Trophoblast cell (in vitro differentiated cells and primary cell): Measurements from ENCODE around the gene FRY.

Source experiments
- DNase-seq, 2 donors: peaks; one replicate each; pipeline ENCODE4 v3.0.0-alpha.2; 2016
- H2AFZ ChIP-seq: 2 replicates; pipeline ENCODE4 v1.6.1; 2013; ENCODE audit warnings: low read length, moderate library complexity, mild to moderate bottlenecking; ENCODE audit not compliant: insufficient read depth, poor library complexity
- H2AK5ac ChIP-seq: 2 replicates; pipeline ENCODE4 v1.6.1; 2013; ENCODE audit warnings: mild to moderate bottlenecking, low read length
- H2BK120ac ChIP-seq: 2 replicates; pipeline ENCODE4 v1.6.1; 2013; ENCODE audit warnings: low read length, mild to moderate bottlenecking, moderate library complexity; ENCODE audit not compliant: insufficient read depth, poor library complexity
- H2BK12ac ChIP-seq: 2 replicates; pipeline ENCODE4 v1.6.1; 2013; ENCODE audit warnings: mild to moderate bottlenecking, low read length, moderate library complexity
- H2BK5ac ChIP-seq: 2 replicates; pipeline ENCODE4 v1.6.1; 2013; ENCODE audit warnings: low read length, low read depth, moderate library complexity, mild to moderate bottlenecking; ENCODE audit not compliant: poor library complexity
- H3K14ac ChIP-seq: 2 replicates; pipeline ENCODE4 v1.6.1; 2013; ENCODE audit warnings: mild to moderate bottlenecking, low read length
- H3K18ac ChIP-seq: 2 replicates; pipeline ENCODE4 v1.6.1; 2013; ENCODE audit warnings: mild to moderate bottlenecking, low read length
- H3K23ac ChIP-seq: 2 replicates; pipeline ENCODE4 v1.6.1; 2013; ENCODE audit warnings: low read length
- H3K27ac ChIP-seq: 2 replicates; pipeline ENCODE4 v1.5.1; 2013; ENCODE audit warnings: low read depth, mild to moderate bottlenecking, inconsistent platforms, low read length, moderate library complexity
- H3K27me3 ChIP-seq: 2 replicates; pipeline ENCODE4 v1.6.1; 2013; ENCODE audit warnings: inconsistent platforms, mild to moderate bottlenecking, low read length, moderate library complexity; ENCODE audit not compliant: insufficient read depth
- H3K36me3 ChIP-seq, 2 experiments: 1 replicate in 1 of 2; 2 replicates in 1 of 2; pipeline ENCODE4 v1.6.1; 2013; ENCODE audit warnings: low read length in 2 of 2, mild to moderate bottlenecking in 2 of 2, moderate library complexity in 1 of 2; ENCODE audit not compliant: insufficient read depth in 2 of 2, control insufficient read depth in 1 of 2
- H3K4ac ChIP-seq: 2 replicates; pipeline ENCODE4 v1.6.1; 2013; ENCODE audit warnings: low read depth, mild to moderate bottlenecking, low read length, moderate library complexity
- H3K4me1 ChIP-seq, 2 experiments: 1 replicate in 1 of 2; 2 replicates in 1 of 2; pipeline ENCODE4 v1.6.1; 2013; ENCODE audit warnings: low read length in 2 of 2, mild to moderate bottlenecking in 2 of 2, moderate library complexity in 1 of 2; ENCODE audit not compliant: insufficient read depth in 2 of 2, control insufficient read depth in 1 of 2
- H3K4me2 ChIP-seq: 2 replicates; pipeline ENCODE4 v1.6.1; 2013; ENCODE audit warnings: inconsistent platforms, mild to moderate bottlenecking, low read length, moderate library complexity
- H3K4me3 ChIP-seq: 2 replicates; pipeline ENCODE4 v1.5.1; 2013; ENCODE audit warnings: mild to moderate bottlenecking, low read depth, low read length, inconsistent platforms
- H3K79me1 ChIP-seq: one replicate; pipeline ENCODE4 v1.6.1; 2013; ENCODE audit warnings: low read length
- H3K79me2 ChIP-seq: 2 replicates; pipeline ENCODE4 v1.6.1; 2013; ENCODE audit warnings: low read length, mild to moderate bottlenecking; ENCODE audit not compliant: control insufficient read depth, insufficient read depth, poor library complexity
- H3K9ac ChIP-seq: 2 replicates; pipeline ENCODE4 v1.6.1; 2013; ENCODE audit warnings: mild to moderate bottlenecking, low read length
- H3K9me3 ChIP-seq: 2 replicates; pipeline ENCODE4 v1.6.1; 2013; ENCODE audit warnings: low read depth, mild to moderate bottlenecking, control low read depth, inconsistent platforms, low read length; ENCODE audit not compliant: insufficient read depth
- H4K12ac ChIP-seq: 2 replicates; pipeline ENCODE4 v1.6.1; 2013; ENCODE audit warnings: low read depth, mild to moderate bottlenecking, low read length, moderate library complexity
- H4K8ac ChIP-seq: 2 replicates; pipeline ENCODE4 v1.6.1; 2013; ENCODE audit warnings: low read depth, mild to moderate bottlenecking, low read length, moderate library complexity
- H4K91ac ChIP-seq: one replicate; pipeline ENCODE4 v1.6.1; 2013; ENCODE audit warnings: low read depth, mild to moderate bottlenecking, low read length, moderate library complexity
- WGBS: extraction: QIAGEN DNeasy Blood & Tissue Kit; methylation state at CpG from one replicate; pipeline ENCODE4 v1.1.7; 2013; ENCODE audit warnings: missing lambda C conversion rate; ENCODE audit not compliant: insufficient read length, insufficient coverage; ENCODE audit errors: extremely low coverage; 5-methylcytosine and 5-hydroxymethylcytosine counted together

FRY gene

GRCh38 chr13:32254916-32255723 is 223.5 kb downstream of the FRY start:
- no peak overlapping the region for H3K4ac ChIP-seq
- H4K8ac ChIP-seq = no peak overlapping the region
- no peaks in the 10 kb centered on the region for H3K4me1 ChIP-seq
- no peak overlapping the region for H3K14ac ChIP-seq
- no peak overlapping the region for H3K23ac ChIP-seq
- H2AK5ac ChIP-seq = no peak overlapping the region
- no peak overlapping the region for H4K12ac ChIP-seq
- H4K91ac ChIP-seq = no peak overlapping the region
- no peak overlapping the region for H3K4me2 ChIP-seq
- no peak for DNase-seq
- no peak overlapping the region for H3K4me3 ChIP-seq
- H3K9ac ChIP-seq = no peak overlapping the region
- no peak overlapping the region for H2AFZ ChIP-seq
- WGBS = no CpG with 5 or more reads among the region's 10 CpGs
- no peaks in the 10 kb centered on the region for H3K79me1 ChIP-seq
- H3K27ac ChIP-seq = no peak overlapping the region
- peaks cover 2% of the 10 kb centered on the region for H3K9me3 ChIP-seq
- no peak overlapping the region for H3K18ac ChIP-seq
- H3K36me3 ChIP-seq = no peaks in the 10 kb centered on the region
- no peak overlapping the region for H2BK12ac ChIP-seq
- H2BK120ac ChIP-seq = no peak overlapping the region
- H3K79me2 ChIP-seq = no peaks in the 10 kb centered on the region
- no peak overlapping the region for H2BK5ac ChIP-seq
- H3K27me3 ChIP-seq = no peaks in the 10 kb centered on the region

DNA sequence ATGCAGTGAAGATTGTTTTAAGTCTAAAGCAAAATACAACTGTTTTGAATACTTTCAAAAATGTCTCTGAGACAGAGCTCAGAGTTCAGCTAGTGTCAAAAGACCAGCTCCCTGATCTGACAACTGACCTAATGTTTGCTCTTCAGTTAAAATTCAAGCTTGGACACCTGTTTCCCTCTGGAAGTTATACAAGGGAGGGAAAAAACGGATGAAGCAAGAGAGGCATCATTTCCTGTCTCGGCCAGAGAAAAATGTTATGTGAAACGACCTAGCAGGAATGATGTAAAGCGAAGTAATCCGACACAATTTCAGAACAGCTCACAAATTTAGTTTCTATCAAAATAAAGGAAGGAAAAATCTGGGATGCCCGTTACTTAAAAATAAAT is 224.1 kb downstream of the FRY start:
- Histone ChIP-seq H2BK12ac (no peak overlapping the region), H3K18ac (no peak overlapping the region), H3K27ac (no peak overlapping the region), H3K36me3 (no peaks in the 10 kb centered on the region), H2AFZ (no peak overlapping the region), H2BK120ac (no peak overlapping the region), H3K4ac (no peak overlapping the region), H4K8ac (no peak overlapping the region), H3K4me1 (no peaks in the 10 kb centered on the region), H2AK5ac (no peak overlapping the region), H3K79me1 (no peaks in the 10 kb centered on the region), H3K4me2 (no peak overlapping the region), H4K91ac (no peak overlapping the region), H4K12ac (no peak overlapping the region), H3K9me3 (no peaks in the 10 kb centered on the region), H3K79me2 (no peaks in the 10 kb centered on the region), H3K14ac (no peak overlapping the region), H2BK5ac (no peak overlapping the region), H3K4me3 (no peak overlapping the region), H3K9ac (no peak overlapping the region), H3K27me3 (no peaks in the 10 kb centered on the region), H3K23ac (no peak overlapping the region)
- DNase-seq = no peak
- WGBS = no CpG with 5 or more reads among the region's 6 CpGs

DNA sequence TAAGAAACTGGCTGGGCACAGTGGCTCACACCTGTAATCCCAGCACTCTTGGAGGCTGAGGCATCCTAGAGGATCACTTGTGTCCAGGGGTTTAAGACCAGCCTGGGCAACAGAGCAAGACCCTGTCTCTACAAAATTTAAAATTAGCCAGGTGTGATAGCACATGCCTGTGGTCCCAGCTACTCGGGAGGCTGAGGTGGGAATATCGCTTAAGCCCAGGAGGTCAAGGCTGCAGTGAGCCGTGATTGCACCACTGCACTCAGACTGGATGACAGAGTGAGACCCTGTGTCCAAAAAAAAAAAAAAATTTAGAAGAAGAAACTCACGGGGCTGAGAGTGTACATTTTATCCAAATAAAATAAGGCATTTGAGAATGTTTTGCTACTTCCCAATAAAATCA is 224.7 kb downstream of the FRY start:
- no peak overlapping the region for H2AFZ ChIP-seq
- no peaks in the 10 kb centered on the region for H3K4me1 ChIP-seq
- H4K91ac ChIP-seq = no peak overlapping the region
- no peak for DNase-seq
- H2AK5ac ChIP-seq = no peak overlapping the region
- H3K4me3 ChIP-seq = no peak overlapping the region
- no peaks in the 10 kb centered on the region for H3K79me1 ChIP-seq
- no peak overlapping the region for H3K9ac ChIP-seq
- H4K12ac ChIP-seq = no peak overlapping the region
- H3K4me2 ChIP-seq = no peak overlapping the region
- H3K27ac ChIP-seq = no peak overlapping the region
- no peak overlapping the region for H3K14ac ChIP-seq
- no CpG with 5 or more reads among the region's 4 CpGs for WGBS
- no peak overlapping the region for H2BK5ac ChIP-seq
- H3K23ac ChIP-seq = no peak overlapping the region
- no peaks in the 10 kb centered on the region for H3K79me2 ChIP-seq
- no peak overlapping the region for H2BK120ac ChIP-seq
- no peak overlapping the region for H3K4ac ChIP-seq
- no peaks in the 10 kb centered on the region for H3K27me3 ChIP-seq
- no peak overlapping the region for H4K8ac ChIP-seq
- no peak overlapping the region for H2BK12ac ChIP-seq
- H3K36me3 ChIP-seq = no peaks in the 10 kb centered on the region
- H3K18ac ChIP-seq = no peak overlapping the region
- H3K9me3 ChIP-seq = no peaks in the 10 kb centered on the region

- H2AFZ ChIP-seq = no peak overlapping the region
- H2BK5ac ChIP-seq = no peak overlapping the region
- no peak overlapping the region for H3K4me3 ChIP-seq
- H4K12ac ChIP-seq = no peak overlapping the region
- no peak overlapping the region for H3K18ac ChIP-seq
- H3K79me2 ChIP-seq = no peaks in the 10 kb centered on the region
- H3K27me3 ChIP-seq = no peaks in the 10 kb centered on the region
- no peak overlapping the region for H3K4ac ChIP-seq
- H3K79me1 ChIP-seq = no peaks in the 10 kb centered on the region
- H4K8ac ChIP-seq = no peak overlapping the region
- H2BK120ac ChIP-seq = no peak overlapping the region
- H3K9me3 ChIP-seq = no peaks in the 10 kb centered on the region
- no peak overlapping the region for H3K4me2 ChIP-seq
- H3K4me1 ChIP-seq = peaks cover 0 to 5% of the 10 kb centered on the region in 2 experiments
- DNase-seq = no peak
- H3K9ac ChIP-seq = no peak overlapping the region
- H3K36me3 ChIP-seq = no peaks in the 10 kb centered on the region
- no peak overlapping the region for H4K91ac ChIP-seq
- H3K14ac ChIP-seq = no peak overlapping the region
- no peak overlapping the region for H2AK5ac ChIP-seq
- H3K23ac ChIP-seq = no peak overlapping the region
- no peak overlapping the region for H2BK12ac ChIP-seq
- H3K27ac ChIP-seq = no peak overlapping the region
Measured at GRCh38 chr13:32257649-32258048, 226.1 kb downstream of the FRY start.
